Left cardiac atrium (tissue), 4 donors: Measurements from ENCODE around the gene IP6K3. TPM values are rescaled to one million over a fixed set of nuclear protein-coding genes. Genes with fewer than 3 reads are reported as not detected.

Experiments
- ATAC-seq, 2 donors: fragments of 200-7000 bp; cut with Tn5 transposase; one replicate each; pipeline ENCODE4 v1.9.1; 2020; ENCODE audit warnings: mild to moderate bottlenecking in 2 of 2, moderate library complexity in 2 of 2
- DNase-seq: peaks from one replicate; pipeline ENCODE4 v3.0.0-alpha.2; 2020
- intact Hi-C, 2 donors: fragments of 100-400 bp; cut with DNase I; formaldehyde crosslinking; loops; one replicate each; pipeline versions ENCODE4 v1.14.1 to v1.15.1; 2022 to 2023
- total RNA-seq, 2 donors: library from RNA; stranded (reverse); fragmentation: NEBNext Ultra II Directional; extraction: Animal tissue kit (Norgen Biotek cat#: 25700); gene quantifications; one replicate each; pipeline ENCODE4 v1.2.1, GENCODE V29; 2021
- donor health status: DM: no; HTN: yes; CAD: no.
- donor health status: DM: no; HTN: yes; CAD: no; lungs with severe emphysema.
- donor health status: DM: yes; HTN: yes; CAD: no.
- donor health status: Dilated cardiomyopathy.

Gene IP6K3
- total RNA-seq, 2 donors from 2014 or later, result 23.8 to 29.4 TPM

DNA sequence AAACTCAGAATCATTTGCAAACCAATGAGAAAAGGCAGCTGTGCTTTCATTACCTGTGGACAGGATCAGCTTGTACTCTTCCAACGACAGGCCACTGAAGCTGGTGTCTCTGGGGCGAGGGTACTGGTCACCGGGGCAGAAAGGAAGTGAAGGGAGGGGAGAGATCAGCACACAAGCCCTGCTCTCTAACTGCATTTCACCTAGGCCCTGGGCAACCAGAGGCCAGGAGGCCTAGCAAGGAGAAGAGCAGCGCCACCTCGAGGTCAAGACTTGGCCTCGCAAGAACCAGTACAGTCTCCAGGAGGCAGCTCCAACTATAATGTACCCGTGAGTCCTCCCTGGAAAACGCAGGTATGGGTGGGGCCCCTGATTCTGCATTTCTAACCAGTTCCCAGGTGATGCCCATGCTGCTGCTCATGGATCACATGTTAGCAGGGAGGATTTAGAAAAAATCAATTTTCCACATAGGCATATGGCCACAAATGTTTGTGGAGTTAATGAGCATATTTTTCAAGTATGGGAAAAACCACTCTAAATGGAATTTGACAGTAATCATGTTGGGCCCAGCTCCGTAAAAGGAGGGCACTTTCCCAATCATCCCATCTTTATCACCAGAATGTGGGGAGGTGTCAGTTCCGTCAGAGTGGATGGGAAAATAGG lies 46.2 kb downstream of the IP6K3 start:
- DNase-seq (peak; percentile 68), ATAC-seq (peak; percentile 13 to 45)
- intact Hi-C loops, result loop anchor here (2.0 kb wide), 2 partner anchors 110 to 112 kb away; no protein-coding TSS in a partner anchor

DNA sequence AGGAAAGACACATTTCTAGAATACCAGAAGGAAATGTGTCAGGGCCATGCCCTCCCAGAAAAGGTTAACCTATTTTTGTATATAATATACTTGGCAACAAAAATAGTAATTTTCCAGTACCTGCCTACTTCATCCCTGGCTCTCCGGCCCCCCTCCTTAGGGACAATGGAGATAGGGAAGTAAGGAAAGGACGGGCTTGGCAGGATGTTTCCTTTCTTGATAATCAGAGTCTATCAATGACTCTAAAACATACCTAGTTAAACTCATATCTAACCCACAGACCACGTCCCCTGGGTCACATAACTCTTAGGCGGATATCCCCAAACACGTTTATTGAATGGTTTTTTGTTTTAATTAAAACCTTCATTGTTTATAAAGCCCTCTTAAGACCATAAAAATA lies 47.0 kb downstream of the IP6K3 start:
- ATAC-seq (no peak), DNase-seq (no peak)
- intact Hi-C loops, result loop anchor here (2.0 to 10.0 kb wide), 3 partner anchors 65 to 111 kb away; no protein-coding TSS in a partner anchor

DNA sequence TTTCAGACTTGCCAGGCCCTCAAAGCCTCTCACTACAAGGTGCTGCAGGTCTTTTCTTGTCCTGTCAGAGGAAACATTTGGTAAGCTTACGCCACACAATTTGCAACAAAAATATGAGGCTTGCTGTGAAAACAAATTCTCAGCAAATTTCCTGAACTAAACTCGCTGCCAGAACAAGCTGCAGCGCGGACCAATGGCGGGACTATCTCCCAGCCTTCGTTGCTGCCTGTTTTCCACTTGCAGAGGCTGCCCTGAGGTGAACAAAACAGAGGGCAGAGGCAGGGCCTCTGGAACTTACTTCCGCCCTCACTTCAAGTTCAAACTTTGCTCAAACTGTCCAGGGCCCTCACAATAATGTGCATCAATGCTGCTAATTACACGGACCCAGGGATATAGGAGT lies 47.6 kb downstream of the IP6K3 start:
- DNase-seq, result no peak
- intact Hi-C loops, result loop anchor here in 1 of 2 donors (10.0 kb wide), 1 partner anchor 64 kb away; no protein-coding TSS in a partner anchor
- no peak for ATAC-seq

DNA sequence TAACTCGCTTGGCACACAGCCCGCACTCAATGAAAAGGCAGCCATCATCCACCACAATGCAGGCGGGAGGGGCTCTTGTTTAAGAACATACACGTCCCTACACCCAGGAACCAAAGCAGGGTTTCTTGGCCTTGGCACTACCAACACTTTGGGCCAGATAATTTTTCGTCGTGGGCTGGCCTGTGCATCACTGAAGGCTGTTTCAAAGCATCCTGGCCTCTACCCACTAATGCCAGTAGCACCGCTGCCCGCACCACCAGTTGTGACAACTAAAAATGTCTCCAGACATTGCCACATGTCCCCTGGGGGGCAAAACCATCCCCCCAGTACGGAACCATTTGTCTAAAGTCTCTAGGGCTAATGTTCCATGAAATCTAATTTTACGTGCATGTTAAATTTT lies 48.2 kb downstream of the IP6K3 start:
- no peak for ATAC-seq
- intact Hi-C loops, result loop anchor here in 1 of 2 donors (10.0 kb wide), 1 partner anchor 64 kb away; no protein-coding TSS in a partner anchor
- DNase-seq, result no peak

DNA sequence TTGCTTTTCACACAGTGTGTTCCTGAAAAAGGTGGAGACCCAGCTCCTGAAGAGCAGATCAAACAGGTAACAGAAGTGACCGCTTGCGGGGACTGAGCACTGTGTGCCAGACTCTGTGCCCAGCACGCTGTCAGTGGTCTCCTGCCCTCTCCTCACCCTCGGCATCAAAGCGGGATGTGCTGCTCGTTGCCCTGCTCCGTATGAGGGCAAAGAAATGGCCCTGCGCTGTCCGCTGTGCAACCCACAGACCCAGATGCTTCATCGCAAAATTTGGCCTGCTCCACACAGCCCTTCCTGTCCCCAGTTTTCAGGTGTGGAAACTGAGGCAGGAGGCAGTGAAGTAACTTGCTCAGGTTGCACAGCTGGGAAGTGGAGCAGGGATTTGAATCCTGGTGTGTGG lies 48.9 kb downstream of the IP6K3 start:
- intact Hi-C loops, result loop anchor here in 1 of 2 donors (10.0 kb wide), 1 partner anchor 63 kb away; no protein-coding TSS in a partner anchor
- DNase-seq, result no peak
- ATAC-seq, result no peak

DNA sequence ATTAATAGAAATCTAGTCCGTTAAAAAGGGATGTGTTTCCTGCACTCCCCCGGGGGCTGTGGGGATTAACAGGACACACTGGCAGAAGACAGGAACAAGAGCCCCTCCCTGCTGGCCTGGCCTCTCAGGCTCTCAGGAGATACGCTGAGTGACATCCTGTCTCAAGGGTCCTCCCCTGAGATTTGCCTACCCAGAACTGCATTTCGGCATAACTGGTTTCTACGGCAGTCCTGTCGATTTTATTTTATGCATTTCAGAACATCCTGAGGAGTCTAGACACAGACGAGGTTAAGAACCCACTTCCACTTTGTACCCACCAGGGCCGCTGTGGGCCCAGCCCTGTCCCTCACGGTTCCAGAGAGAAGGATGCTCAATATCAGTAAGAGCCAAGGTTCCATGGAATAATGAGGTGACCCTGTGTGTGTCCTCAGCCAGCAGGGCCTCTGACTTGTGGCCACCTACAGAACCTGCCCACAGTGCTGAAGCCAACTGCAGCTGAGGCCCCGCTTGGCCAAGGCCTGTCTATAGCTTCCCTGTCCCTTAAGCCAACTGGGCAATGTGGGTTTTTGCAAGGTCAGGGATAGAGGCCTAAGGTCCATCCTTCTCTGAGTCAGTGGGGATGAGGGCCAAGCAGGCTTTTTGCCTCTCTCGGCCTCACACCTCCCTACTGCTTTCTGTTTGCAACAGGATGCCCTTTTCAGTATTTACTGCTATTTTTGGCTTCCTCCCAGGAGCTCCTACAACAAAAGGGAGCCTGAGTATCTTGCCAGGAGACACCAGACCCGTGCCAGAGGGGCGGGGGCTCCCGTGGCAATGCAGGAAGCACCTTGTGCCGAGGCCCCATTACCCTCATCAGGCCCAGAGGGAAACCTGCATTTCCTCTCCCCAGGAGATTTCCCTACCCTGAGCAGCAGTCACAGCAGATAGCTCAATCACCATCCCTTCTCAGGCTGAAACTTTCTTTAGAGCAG lies 49.9 kb downstream of the IP6K3 start:
- ATAC-seq, result peak; percentile 39 to 63
- DNase-seq, result peak; percentile 76
- intact Hi-C loops, result loop anchor here in 1 of 2 donors (10.0 kb wide), 1 partner anchor 62 kb away; no protein-coding TSS in a partner anchor

DNA sequence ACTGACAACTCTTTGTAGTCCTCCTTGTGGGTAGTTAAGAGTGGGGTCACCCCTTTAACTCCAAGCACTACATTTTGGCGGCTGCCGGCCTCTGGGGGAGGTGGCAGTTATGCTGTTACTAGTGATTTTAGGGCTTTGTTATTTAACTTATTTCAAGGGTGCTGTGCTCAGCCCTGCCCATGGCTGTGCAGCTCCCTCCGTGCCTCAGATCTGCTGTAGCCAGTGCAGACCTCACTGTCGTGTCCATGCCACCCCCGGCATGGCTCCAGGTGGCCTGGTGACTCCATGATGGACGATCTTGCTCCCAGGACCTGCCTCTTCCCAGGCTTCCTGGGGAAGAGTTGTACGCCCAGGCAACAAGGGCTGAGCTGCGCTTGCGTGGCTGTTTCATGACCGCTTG lies 50.6 kb downstream of the IP6K3 start:
- intact Hi-C loops, result loop anchor here in 1 of 2 donors (10.0 kb wide), 1 partner anchor 61 kb away; no protein-coding TSS in a partner anchor
- ATAC-seq (no peak), DNase-seq (peak; percentile 22)

DNA sequence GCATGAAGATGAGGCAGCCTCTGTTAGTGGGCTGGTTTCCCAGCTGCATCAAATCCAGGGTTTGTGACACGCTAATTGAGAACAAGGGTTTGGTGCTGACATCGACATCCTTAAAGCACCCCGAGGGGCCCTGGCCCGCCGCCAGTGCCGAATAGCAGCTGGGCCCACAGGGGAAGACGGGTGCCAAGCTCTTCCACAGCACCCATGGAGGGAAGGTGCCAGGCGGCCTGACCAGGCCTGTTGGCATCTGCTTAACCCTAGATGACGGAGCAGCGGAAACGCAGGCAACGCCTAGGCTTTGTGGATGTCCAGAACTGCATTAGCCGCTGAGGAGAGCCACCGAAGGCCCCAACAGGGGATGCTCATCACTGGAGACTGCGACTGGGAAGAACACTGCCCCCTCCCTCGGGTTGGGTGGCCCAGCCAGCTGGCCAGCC lies 51.2 kb downstream of the IP6K3 start:
- DNase-seq (peak; percentile 33), ATAC-seq (no peak)
- intact Hi-C loops, result loop anchor here in 1 of 2 donors (10.0 kb wide), 1 partner anchor 61 kb away; no protein-coding TSS in a partner anchor

DNA sequence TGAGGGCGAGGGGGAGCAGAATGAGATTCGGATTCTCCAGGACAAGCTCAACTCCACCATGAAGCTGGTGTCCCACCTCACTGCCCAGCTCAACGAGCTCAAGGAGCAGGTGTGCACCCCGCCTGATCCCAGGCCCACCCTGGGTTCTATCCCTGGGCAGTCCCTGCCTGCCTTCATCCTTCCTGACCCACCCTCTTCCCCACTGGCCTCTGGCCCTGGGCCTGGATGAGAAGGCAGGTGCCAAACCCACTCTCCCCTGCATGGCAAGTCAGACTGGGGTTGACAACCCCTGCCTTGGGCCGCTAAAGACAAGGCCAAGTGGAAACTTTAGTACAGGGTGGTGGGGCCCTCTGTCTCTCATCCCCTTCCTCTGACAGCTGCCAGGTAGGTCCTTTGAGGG lies 51.7 kb downstream of the IP6K3 start:
- no peak for DNase-seq

DNA sequence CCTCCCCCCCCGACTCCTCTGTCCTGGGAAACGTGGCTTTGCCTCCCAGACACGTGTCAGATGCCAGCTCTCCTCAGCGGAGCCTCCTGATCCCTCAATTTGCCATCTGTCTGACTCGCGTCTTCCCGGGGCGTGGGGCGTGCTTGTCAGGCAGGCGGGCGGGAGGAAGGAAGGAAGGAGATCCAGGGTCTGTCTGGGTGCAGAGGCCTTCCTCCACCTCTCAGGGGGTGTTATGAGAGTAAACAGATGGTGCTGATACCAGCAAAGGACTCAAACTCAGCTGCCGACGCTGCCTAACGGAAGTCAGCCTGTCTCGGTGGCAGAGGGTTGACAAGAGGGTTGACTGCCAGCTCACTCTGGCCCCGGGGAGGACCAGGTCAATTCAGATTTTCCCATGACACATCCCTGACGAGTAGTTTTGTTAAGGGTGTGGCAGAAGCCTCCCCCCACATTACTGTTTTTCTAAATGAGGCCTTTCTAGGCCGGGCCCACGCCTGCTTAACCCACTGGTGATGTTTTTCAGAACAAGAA lies 52.2 kb downstream of the IP6K3 start:
- DNase-seq (peak; percentile 64), ATAC-seq (peak in 1 of 2 donors; percentile 15)
- intact Hi-C loops, result loop anchor here in 1 of 2 donors (10.0 kb wide), 1 partner anchor 60 kb away; no protein-coding TSS in a partner anchor

More for the DNA sequence above, 51.7 kb downstream of the IP6K3 start:
- intact Hi-C loops, result loop anchor here in 1 of 2 donors (10.0 kb wide), 1 partner anchor 60 kb away; no protein-coding TSS in a partner anchor
- no peak for ATAC-seq

DNA sequence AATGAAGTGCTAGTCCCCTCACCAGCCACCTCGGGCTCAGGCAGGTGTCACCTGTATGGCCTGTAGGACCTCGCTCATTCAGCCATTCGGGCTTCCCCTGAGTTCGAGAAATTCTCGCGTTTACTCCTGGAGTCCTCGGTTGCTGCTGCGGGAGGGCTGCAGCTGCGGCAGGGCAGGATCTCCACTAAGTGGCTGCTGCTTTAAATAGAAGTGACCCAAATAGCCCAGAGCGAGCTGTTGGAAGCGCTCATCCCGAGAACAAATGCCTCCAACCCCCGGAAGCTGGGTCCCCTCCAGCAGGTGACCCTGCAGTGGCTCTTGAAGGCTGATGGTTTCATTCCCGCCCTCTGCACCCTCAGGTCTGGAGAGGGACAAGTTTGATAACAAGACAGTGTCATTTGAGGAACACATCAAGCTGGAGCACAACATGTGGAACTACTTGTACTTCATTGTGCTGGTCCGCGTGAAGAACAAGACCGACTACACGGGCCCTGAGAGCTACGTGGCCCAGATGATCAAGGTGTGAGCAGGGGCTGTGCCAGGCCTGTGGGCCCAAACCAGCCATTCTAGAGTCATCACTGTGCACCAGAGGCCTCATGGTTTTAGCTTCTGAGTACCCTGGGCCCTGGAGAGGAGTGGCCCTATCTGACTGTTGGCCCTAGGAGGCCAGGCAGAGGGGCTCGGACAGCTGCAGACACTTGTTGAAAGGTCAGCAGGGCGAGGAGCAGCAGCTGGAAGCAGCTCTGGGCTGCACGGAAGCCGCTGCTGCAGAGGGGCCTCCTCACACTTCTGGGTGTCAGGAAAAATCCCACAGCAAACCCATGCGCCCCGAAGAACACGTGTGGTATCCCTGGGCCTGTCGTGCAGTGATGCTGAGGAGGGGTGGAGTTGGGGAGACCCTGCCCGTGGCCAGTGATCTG lies 53.3 kb downstream of the IP6K3 start:
- DNase-seq (peak; percentile 34), ATAC-seq (peak; percentile 26 to 56)
- intact Hi-C loops, result loop anchor here in 1 of 2 donors (10.0 kb wide), 1 partner anchor 59 kb away; no protein-coding TSS in a partner anchor

DNA sequence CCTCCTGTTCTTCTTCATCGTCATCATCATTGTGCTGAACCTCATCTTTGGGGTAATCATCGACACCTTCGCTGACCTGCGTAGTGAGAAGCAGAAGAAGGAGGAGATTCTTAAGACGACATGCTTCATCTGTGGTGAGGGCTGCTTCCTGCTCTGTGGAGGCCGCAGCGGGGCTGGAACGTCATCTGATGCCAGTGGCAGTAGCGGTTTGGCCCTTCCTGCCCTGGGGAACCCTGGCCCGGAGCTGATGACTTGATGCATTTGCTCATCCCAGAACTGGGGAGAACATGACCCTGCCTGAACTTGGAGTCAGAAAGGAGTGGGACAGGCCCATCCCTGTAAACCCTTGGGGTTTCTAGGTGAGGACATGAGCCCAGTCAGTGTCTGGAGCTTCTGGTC lies 53.9 kb downstream of the IP6K3 start:
- intact Hi-C loops, result loop anchor here in 1 of 2 donors (10.0 kb wide), 1 partner anchor 58 kb away; no protein-coding TSS in a partner anchor
- DNase-seq (peak; percentile 31), ATAC-seq (peak in 1 of 2 donors; percentile 1)

DNA sequence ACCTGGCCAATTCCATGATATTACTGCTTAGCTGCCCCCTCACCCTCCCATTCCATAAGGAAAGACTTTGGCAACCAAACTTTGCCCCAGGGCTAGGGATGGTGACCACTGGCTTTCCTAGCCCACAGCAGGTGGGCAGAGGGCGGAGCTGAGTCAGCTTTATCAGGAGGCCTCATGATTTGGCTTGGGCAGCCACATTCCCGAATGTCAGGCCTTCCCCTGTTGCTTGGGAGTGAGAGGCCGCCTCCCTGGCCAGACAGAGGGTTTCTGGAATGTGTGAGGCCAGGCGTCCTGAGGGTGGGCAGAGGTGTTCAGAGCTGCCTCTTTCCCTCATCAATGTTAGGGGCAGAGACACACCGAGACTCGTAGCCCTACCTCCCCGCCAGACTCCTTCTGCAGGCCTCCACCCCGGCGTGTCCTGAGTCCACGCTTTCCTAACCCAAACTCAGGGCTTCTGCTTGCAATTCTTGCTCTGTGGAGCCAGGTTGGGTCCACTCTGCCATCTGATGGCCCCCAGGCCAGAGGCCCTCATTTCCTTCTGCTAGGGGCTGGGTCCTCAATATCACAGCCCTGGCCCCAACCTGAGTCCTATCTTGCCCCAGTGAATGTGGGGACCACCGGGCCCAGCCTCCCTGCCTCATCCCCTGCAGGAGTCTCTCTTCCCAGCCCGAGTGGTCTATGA lies 54.5 kb downstream of the IP6K3 start:
- intact Hi-C loops, result loop anchor here in 1 of 2 donors (10.0 kb wide), 1 partner anchor 57 kb away; no protein-coding TSS in a partner anchor
- DNase-seq (peak; percentile 36), ATAC-seq (peak; percentile 27 to 64)

DNA sequence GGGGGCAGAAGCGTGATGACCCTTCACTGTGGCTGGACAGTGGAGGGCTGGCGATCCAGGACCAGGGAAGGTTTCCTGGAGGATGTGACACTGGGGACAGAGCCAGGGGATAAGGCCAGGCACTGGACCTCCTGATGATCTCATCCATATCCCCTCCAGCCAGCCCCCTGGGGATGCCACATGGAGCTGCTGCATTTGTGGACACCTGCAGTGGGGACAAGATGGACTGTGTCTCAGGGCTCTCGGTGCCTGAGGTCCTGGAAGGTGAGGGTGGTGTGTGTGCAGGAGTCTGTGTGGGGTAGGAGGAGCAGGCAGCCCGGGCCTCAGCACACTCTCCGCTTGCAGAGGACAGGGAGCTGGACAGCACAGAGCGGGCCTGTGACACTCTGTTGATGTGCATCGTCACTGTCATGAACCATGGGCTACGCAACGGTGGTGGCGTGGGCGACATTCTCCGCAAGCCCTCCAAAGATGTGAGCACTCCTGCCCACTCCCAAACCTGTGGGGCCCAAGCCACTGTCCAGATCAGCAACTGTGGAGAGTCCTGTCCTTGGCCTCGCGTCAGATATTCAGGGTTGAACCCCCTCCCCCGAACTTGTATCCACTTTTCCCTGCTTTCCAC lies 55.1 kb downstream of the IP6K3 start:
- ATAC-seq, result no peak
- intact Hi-C loops, result loop anchor here in 1 of 2 donors (10.0 kb wide), 1 partner anchor 57 kb away; no protein-coding TSS in a partner anchor
- peak; percentile 16 for DNase-seq

DNA sequence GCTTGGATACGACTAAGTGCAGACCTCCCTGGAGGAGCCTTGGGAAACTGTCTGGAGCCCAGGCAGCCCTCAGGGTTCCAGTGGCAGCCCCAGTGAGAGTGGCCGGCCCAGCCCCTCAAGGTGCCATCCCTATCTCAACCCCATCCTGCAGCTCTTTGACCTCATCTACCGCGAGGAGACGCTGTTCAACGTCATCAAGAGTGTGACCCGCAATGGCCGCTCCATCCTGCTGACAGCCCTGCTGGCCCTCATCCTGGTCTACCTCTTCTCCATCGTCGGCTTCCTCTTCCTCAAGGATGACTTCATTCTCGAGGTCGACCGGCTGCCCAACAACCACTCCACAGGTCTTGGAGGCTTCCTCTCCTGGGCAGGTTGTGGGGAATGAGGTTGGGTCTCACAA lies 55.9 kb downstream of the IP6K3 start:
- intact Hi-C loops, result loop anchor here in 1 of 2 donors (10.0 kb wide), 1 partner anchor 56 kb away; no protein-coding TSS in a partner anchor
- no peak for DNase-seq

DNA sequence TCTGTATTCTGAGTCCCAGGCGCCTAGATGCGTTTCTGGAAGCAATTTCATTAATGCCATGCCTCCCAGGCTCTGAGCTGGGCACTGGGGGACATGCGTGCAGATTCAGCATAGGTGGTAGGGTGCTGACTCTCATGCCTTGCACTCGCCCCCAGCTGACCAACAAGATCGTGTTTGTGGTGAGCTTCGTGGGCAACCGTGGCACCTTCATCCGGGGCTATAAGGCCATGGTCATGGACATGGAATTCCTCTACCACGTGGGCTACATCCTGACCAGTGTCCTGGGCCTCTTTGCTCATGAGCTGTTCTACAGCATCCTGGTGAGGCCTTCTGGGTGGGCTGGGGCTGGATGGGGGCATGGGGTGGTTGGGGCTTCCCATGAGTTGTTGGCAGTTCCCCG lies 56.8 kb downstream of the IP6K3 start:
- intact Hi-C loops, result loop anchor here (5.0 to 10.0 kb wide), 2 partner anchors 53 to 55 kb away; no protein-coding TSS in a partner anchor
- no peak for DNase-seq

More for the DNA sequence above, 55.9 kb downstream of the IP6K3 start:
- no peak for ATAC-seq

More for the DNA sequence above, 56.8 kb downstream of the IP6K3 start:
- no peak for ATAC-seq
